CD4-positive, alpha-beta T cell (primary cell): ENCODE data around the gene SESN1. TPM values are rescaled to one million over a fixed set of nuclear protein-coding genes. Genes with fewer than 3 reads are reported as not detected.

Source experiments
- ATAC-seq: fragments of 200-7000 bp; cut with Tn5 transposase; one replicate; pipeline ENCODE4 v1.10.0; 2022; ENCODE audit warnings: mild to moderate bottlenecking; ENCODE audit not compliant: poor library complexity
- CTCF ChIA-PET: fragments of 350-600 bp; sonication (Branson Sonifier 250); formaldehyde crosslinking; loops from one replicate; lab custom pipeline; 2021; ENCODE audit warnings: antibody characterized with exemption, inconsistent platforms; lab: Charles Lee
- POLR2A ChIA-PET: fragments of 350-600 bp; sonication (Branson Sonifier 250); formaldehyde crosslinking; loops from one replicate; lab custom pipeline; 2021; ENCODE audit warnings: antibody characterized with exemption, inconsistent platforms; lab: Charles Lee
- DNase-seq, 14 experiments: peaks; one replicate each; pipeline ENCODE4 v3.0.0-alpha.2; 2013 to 2020; ENCODE audit warnings: mixed read lengths in 2 of 14
- H3K27ac ChIP-seq, 2 donors: one replicate each; pipeline versions ENCODE4 v1.5.1 to v1.7.0; 2013; ENCODE audit warnings: low read length in 2 of 2, low read depth in 1 of 2, mild to moderate bottlenecking in 1 of 2
- H3K27me3 ChIP-seq, 2 experiments: 1 replicate in 1 of 2; 2 replicates in 1 of 2; pipeline versions ENCODE4 v1.6.1 to v1.7.0; 2013; ENCODE audit warnings: low read length in 2 of 2, control low read depth in 1 of 2, mild to moderate bottlenecking in 1 of 2, moderate library complexity in 1 of 2; ENCODE audit not compliant: insufficient read depth in 2 of 2, control insufficient read depth in 1 of 2
- H3K36me3 ChIP-seq: one replicate; pipeline ENCODE4 v1.6.1; 2013; ENCODE audit warnings: low read length, control low read depth; ENCODE audit not compliant: insufficient read depth
- H3K4me1 ChIP-seq: one replicate; pipeline ENCODE4 v1.6.1; 2013; ENCODE audit warnings: low read length, control low read depth; ENCODE audit not compliant: insufficient read depth
- H3K4me3 ChIP-seq: one replicate; pipeline ENCODE4 v1.5.1; 2013; ENCODE audit warnings: mild to moderate bottlenecking, low read length, moderate library complexity
- H3K9me3 ChIP-seq, 2 experiments: 1 replicate in 1 of 2; 2 replicates in 1 of 2; pipeline versions ENCODE4 v1.6.1 to v1.7.0; 2013; ENCODE audit warnings: low read length in 2 of 2, mild to moderate bottlenecking in 2 of 2, control low read depth in 1 of 2, moderate library complexity in 1 of 2; ENCODE audit not compliant: control insufficient read depth in 1 of 2, insufficient read depth in 1 of 2
- H3K27ac Mint-ChIP-seq: one replicate; pipeline ENCODE4 v1.8.0; 2020; ENCODE audit warnings: mixed read lengths
- H3K27me3 Mint-ChIP-seq: one replicate; pipeline ENCODE4 v1.8.0; 2021; ENCODE audit warnings: mixed read lengths
- H3K36me3 Mint-ChIP-seq: one replicate; pipeline ENCODE4 v1.8.0; 2021; ENCODE audit warnings: low read depth, mixed read lengths
- H3K4me1 Mint-ChIP-seq: one replicate; pipeline ENCODE4 v1.8.0; 2021; ENCODE audit warnings: low read depth, mixed read lengths
- H3K4me3 Mint-ChIP-seq: one replicate; pipeline ENCODE4 v1.8.0; 2020; ENCODE audit warnings: mild to moderate bottlenecking, mixed read lengths
- H3K9me3 Mint-ChIP-seq: one replicate; pipeline ENCODE4 v1.8.0; 2020; ENCODE audit warnings: mixed read lengths
- CTCF ChIP-seq: fragments of 200-600 bp; IDR thresholded peaks from one replicate; pipeline ENCODE4 v1.8.0; 2022; ENCODE audit warnings: antibody characterized with exemption, mild to moderate bottlenecking
- intact Hi-C, 2 experiments: fragments of 100-400 bp; cut with DNase I in 1 of 2; cut with micrococcal nuclease in 1 of 2; formaldehyde crosslinking; loops; one replicate each; pipeline versions ENCODE4 v1.15.1 to v1.9.0; 2023 to 2025; cut with DNase I, micrococcal nuclease
- total RNA-seq, 174 experiments: library from RNA in 2 of 174; stranded (reverse) in 2 of 174; gene quantifications; one replicate each; pipeline ENCODE4 v1.2.3 and lab custom pipeline; 2021 to 2026

The SESN1 gene
- total RNA-seq, 2 experiments from 2014 or later = 95.9 to 98.3 TPM

DNA sequence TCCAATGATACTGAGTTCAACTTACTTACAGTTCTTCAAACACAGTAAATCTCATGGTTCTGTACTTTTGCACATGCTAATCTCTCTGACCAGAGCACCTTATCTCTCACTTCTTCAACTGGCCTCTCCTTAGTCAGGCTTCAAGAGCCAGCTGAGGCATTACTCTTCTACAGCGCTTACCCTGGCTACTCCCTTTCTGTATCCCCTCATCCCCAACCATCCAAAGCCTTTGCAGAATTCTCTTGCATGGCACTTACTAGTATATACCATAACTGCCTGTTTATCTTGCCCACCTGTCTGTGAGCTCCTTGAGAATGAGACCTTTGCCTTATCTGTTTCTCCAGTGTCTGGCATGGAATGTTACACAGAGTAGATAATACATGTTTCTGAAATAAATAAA is 49.2 kb downstream of the SESN1 start:
- no peak for TF ChIP-seq CTCF
- H3K4me3 Mint-ChIP-seq = no peak overlapping the region
- no peak for DNase-seq
- no peak overlapping the region for H3K27ac Mint-ChIP-seq
- Histone ChIP-seq H3K9me3 (no peaks in the 10 kb centered on the region), H3K4me3 (no peak overlapping the region), H3K36me3 (no peaks in the 10 kb centered on the region), H3K4me1 (peaks cover 10% of the 10 kb centered on the region), H3K27ac (no peak overlapping the region), H3K27me3 (no peaks in the 10 kb centered on the region)
- no peaks in the 10 kb centered on the region for H3K27me3 Mint-ChIP-seq
- no peaks in the 10 kb centered on the region for H3K9me3 Mint-ChIP-seq
- ChIA-PET POLR2A (no interaction called here), CTCF (no interaction called here)
- ATAC-seq = no peak
- intact Hi-C loops = no loop called here
- H3K36me3 Mint-ChIP-seq = no peaks in the 10 kb centered on the region
- H3K4me1 Mint-ChIP-seq = peaks cover 28% of the 10 kb centered on the region

GRCh38 chr6:109039795-109040194 is 54.9 kb downstream of the SESN1 start:
- intact Hi-C loops = no loop called here
- Histone ChIP-seq H3K4me1 (peaks cover 22% of the 10 kb centered on the region), H3K27me3 (no peaks in the 10 kb centered on the region), H3K36me3 (no peaks in the 10 kb centered on the region), H3K9me3 (no peaks in the 10 kb centered on the region), H3K27ac (no peak overlapping the region), H3K4me3 (no peak overlapping the region)
- no peak for TF ChIP-seq CTCF
- ChIA-PET CTCF (no interaction called here), POLR2A (interaction anchor here (1.0 kb wide), 1 partner anchor 9 kb away, joined by 3 read pairs; no protein-coding TSS in a partner anchor)
- no peaks in the 10 kb centered on the region for H3K9me3 Mint-ChIP-seq
- H3K27ac Mint-ChIP-seq = no peak overlapping the region
- H3K27me3 Mint-ChIP-seq = no peaks in the 10 kb centered on the region
- peaks cover 46% of the 10 kb centered on the region for H3K4me1 Mint-ChIP-seq
- H3K36me3 Mint-ChIP-seq = no peaks in the 10 kb centered on the region
- no peak for ATAC-seq
- no peak overlapping the region for H3K4me3 Mint-ChIP-seq
- no peak for DNase-seq

DNA sequence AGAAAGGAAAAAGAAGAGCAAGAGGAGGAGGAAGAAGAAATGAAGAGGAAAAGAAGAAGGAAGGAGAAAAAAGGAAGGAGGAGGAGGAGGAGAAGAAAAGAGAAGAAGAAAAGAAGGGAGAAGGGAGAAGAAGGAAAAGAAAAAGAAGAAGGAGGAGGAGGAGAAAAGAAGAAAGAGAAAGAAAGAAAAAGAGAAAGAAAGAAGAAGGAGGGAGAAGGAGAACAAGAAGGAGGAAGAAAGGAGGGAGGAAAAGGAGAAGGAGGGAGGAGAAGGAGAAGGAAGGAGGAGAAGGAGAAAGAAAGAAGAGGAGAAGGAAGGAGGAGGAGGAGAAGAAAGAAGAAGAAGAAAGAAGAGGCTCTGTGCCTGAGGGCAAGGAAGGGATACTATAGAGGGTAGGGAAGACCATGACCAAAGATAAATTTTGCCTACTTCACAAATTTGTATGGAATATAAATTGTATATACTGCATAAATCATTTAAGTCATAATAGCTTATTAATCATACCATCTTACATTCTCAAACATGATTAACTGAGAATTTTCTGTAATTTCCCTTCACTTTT is 55.7 kb downstream of the SESN1 start:
- no peak overlapping the region for H3K27ac ChIP-seq
- Mint-ChIP-seq H3K4me1 (peaks cover 51% of the 10 kb centered on the region), H3K27ac (no peak overlapping the region), H3K36me3 (no peaks in the 10 kb centered on the region), H3K4me3 (no peak overlapping the region), H3K9me3 (no peaks in the 10 kb centered on the region), H3K27me3 (no peaks in the 10 kb centered on the region)
- ChIA-PET CTCF (no interaction called here), POLR2A (interaction anchor here (1.0 kb wide), 1 partner anchor 10 kb away, joined by 3 read pairs; no protein-coding TSS in a partner anchor)
- no peaks in the 10 kb centered on the region for H3K9me3 ChIP-seq
- TF ChIP-seq CTCF = peak; percentile 30
- intact Hi-C loops = no loop called here
- H3K27me3 ChIP-seq = no peaks in the 10 kb centered on the region
- H3K36me3 ChIP-seq = no peaks in the 10 kb centered on the region
- ATAC-seq (no peak), DNase-seq (no peak)
- H3K4me1 ChIP-seq = peaks cover 22% of the 10 kb centered on the region
- H3K4me3 ChIP-seq = no peak overlapping the region
